Coronary artery (tissue), 2 donors: Measurements from ENCODE around the gene SCRN2.

Experiments
- DNase-seq: peaks from one replicate; pipeline ENCODE4 v3.0.0-alpha.2; 2017; ENCODE audit warnings: low spot score
- H3K27ac ChIP-seq, 2 donors: fragments of 200-600 bp; sonication (generic); one replicate each; pipeline ENCODE4 v1.5.1; 2016 to 2019
- H3K4me3 ChIP-seq: fragments of 200-600 bp; sonication (generic); 2 replicates; pipeline ENCODE4 v1.5.1; 2016; ENCODE audit warnings: mild to moderate bottlenecking, moderate library complexity
- CTCF ChIP-seq: fragments of 200-600 bp; sonication (generic); IDR thresholded peaks from one replicate; pipeline ENCODE4 v1.5.1; 2019; ENCODE audit warnings: antibody characterized with exemption

SCRN2 gene

GRCh38 chr17:47820033-47820789, 20.9 kb downstream of the SCRN2 start:
- Histone ChIP-seq H3K4me3 (peak overlapping the region; percentile 79), H3K27ac (no peak overlapping the region)
- no peak for TF ChIP-seq CTCF
- DNase-seq = no peak

GRCh38 chr17:47819475-47819874, 21.6 kb downstream of the SCRN2 start:
- TF ChIP-seq CTCF = no peak
- no peak overlapping the region for H3K4me3 ChIP-seq
- H3K27ac ChIP-seq = no peak overlapping the region
- no peak for DNase-seq

GRCh38 chr17:47818002-47818695, 22.9 kb downstream of the SCRN2 start:
- no peak overlapping the region for H3K27ac ChIP-seq
- TF ChIP-seq CTCF = no peak
- no peak overlapping the region for H3K4me3 ChIP-seq
- DNase-seq = no peak

GRCh38 chr17:47816947-47817346, 24.1 kb downstream of the SCRN2 start:
- no peak overlapping the region for H3K4me3 ChIP-seq
- DNase-seq = no peak
- no peak overlapping the region for H3K27ac ChIP-seq
- no peak for TF ChIP-seq CTCF

GRCh38 chr17:47816111-47816735, 24.9 kb downstream of the SCRN2 start:
- TF ChIP-seq CTCF = no peak
- H3K27ac ChIP-seq = no peak overlapping the region
- DNase-seq = no peak
- no peak overlapping the region for H3K4me3 ChIP-seq

GRCh38 chr17:47815106-47815918, 25.8 kb downstream of the SCRN2 start:
- no peak overlapping the region for H3K27ac ChIP-seq
- DNase-seq = no peak
- no peak overlapping the region for H3K4me3 ChIP-seq
- no peak for TF ChIP-seq CTCF
